Loucy (cell line): ENCODE measurements around the gene UGT1A6.

Experiments used
- H2AFZ ChIP-seq: fragments of 200-600 bp; sonication (generic); 2 replicates; pipeline ENCODE4 v1.6.0; 2016; ENCODE audit warnings: antibody characterized with exemption, mild to moderate bottlenecking, low read length, moderate library complexity
- H3F3A ChIP-seq: fragments of 200-600 bp; 2 replicates; pipeline ENCODE4 v1.6.0; 2016; ENCODE audit warnings: antibody characterized with exemption, low read depth, mild to moderate bottlenecking
- H3K27me3 ChIP-seq: fragments of 200-600 bp; sonication (generic); 2 replicates; pipeline ENCODE4 v1.6.1; 2014; ENCODE audit warnings: low read length, mild to moderate bottlenecking; ENCODE audit not compliant: insufficient read depth, poor library complexity, severe bottlenecking
- H3K36me3 ChIP-seq: fragments of 200-600 bp; sonication (generic); 2 replicates; pipeline ENCODE4 v1.6.1; 2016; ENCODE audit warnings: low read length; ENCODE audit not compliant: insufficient read depth
- H3K4me1 ChIP-seq: fragments of 200-600 bp; sonication (generic); 2 replicates; pipeline ENCODE4 v1.5.1; 2014; ENCODE audit warnings: low read length, mild to moderate bottlenecking; ENCODE audit not compliant: insufficient read depth, poor library complexity, severe bottlenecking
- H3K4me2 ChIP-seq: fragments of 200-600 bp; sonication (generic); 2 replicates; pipeline ENCODE4 v1.6.0; 2014; ENCODE audit warnings: antibody characterized with exemption, low read length, low read depth, mild to moderate bottlenecking; ENCODE audit not compliant: poor library complexity, severe bottlenecking
- H3K4me3 ChIP-seq: fragments of 200-600 bp; sonication (generic); 2 replicates; pipeline ENCODE4 v1.5.1; 2014; ENCODE audit warnings: low read length, mild to moderate bottlenecking, mixed read lengths; ENCODE audit not compliant: poor library complexity, severe bottlenecking
- H3K79me2 ChIP-seq: fragments of 200-600 bp; sonication (generic); 2 replicates; pipeline ENCODE4 v1.6.1; 2014; ENCODE audit warnings: low read length; ENCODE audit not compliant: insufficient read depth
- H3K9ac ChIP-seq: fragments of 200-600 bp; sonication (generic); 2 replicates; pipeline ENCODE4 v1.6.0; 2014; ENCODE audit warnings: mild to moderate bottlenecking, low read depth, low read length, moderate library complexity; ENCODE audit not compliant: poor library complexity, severe bottlenecking
- H3K9me2 ChIP-seq: fragments of 200-600 bp; sonication (generic); replicated peaks from 2 replicates; pipeline ENCODE4 v1.6.1; 2016; ENCODE audit warnings: low read depth, low read length, mixed read lengths
- H3K9me3 ChIP-seq: fragments of 200-600 bp; sonication (generic); 2 replicates; pipeline ENCODE4 v1.6.1; 2014; ENCODE audit warnings: mild to moderate bottlenecking, antibody characterized with exemption, low read length, low read depth; ENCODE audit not compliant: insufficient read depth
- H4K20me1 ChIP-seq: fragments of 200-600 bp; sonication (generic); 2 replicates; pipeline ENCODE4 v1.6.0; 2014; ENCODE audit warnings: antibody characterized with exemption, low read length, mild to moderate bottlenecking; ENCODE audit not compliant: insufficient read depth, poor library complexity, severe bottlenecking
- CTCF ChIP-seq: fragments of 200-600 bp; sonication (generic); conservative IDR thresholded peaks from 2 replicates; pipeline ENCODE4 v1.5.1; 2014; ENCODE audit warnings: mild to moderate bottlenecking, antibody characterized with exemption, low read length
- EZH2phosphoT487 ChIP-seq: fragments of 200-600 bp; IDR thresholded peaks from 2 replicates; pipeline ENCODE4 v1.6.1; 2018; ENCODE audit warnings: antibody characterized with exemption, mild to moderate bottlenecking, moderate library complexity, borderline replicate concordance

The UGT1A6 gene

GRCh38 chr2:233813236-233814055, 120.8 kb downstream of the UGT1A6 start:
- Histone ChIP-seq H3K4me1 (no peaks in the 10 kb centered on the region), H3K4me3 (no peak overlapping the region), H3K9me3 (no peaks in the 10 kb centered on the region), H3K79me2 (no peaks in the 10 kb centered on the region), H3K36me3 (no peaks in the 10 kb centered on the region), H2AFZ (no peak overlapping the region), H3F3A (no peaks in the 10 kb centered on the region), H3K27me3 (no peaks in the 10 kb centered on the region), H3K9me2 (no peaks in the 10 kb centered on the region), H3K4me2 (no peak overlapping the region), H3K9ac (no peak overlapping the region), H4K20me1 (no peaks in the 10 kb centered on the region)
- TF ChIP-seq EZH2phosphoT487 (no peak), CTCF (no peak)

- Histone ChIP-seq H3K4me1 (no peaks in the 10 kb centered on the region), H3K4me2 (no peak overlapping the region), H3K9me3 (no peaks in the 10 kb centered on the region), H3K79me2 (no peaks in the 10 kb centered on the region), H3K9ac (no peak overlapping the region), H4K20me1 (no peaks in the 10 kb centered on the region), H3K27me3 (no peaks in the 10 kb centered on the region), H3K4me3 (no peak overlapping the region), H3F3A (no peaks in the 10 kb centered on the region), H3K36me3 (no peaks in the 10 kb centered on the region), H2AFZ (no peak overlapping the region), H3K9me2 (no peaks in the 10 kb centered on the region)
- TF ChIP-seq EZH2phosphoT487 (no peak), CTCF (no peak)
Measured at GRCh38 chr2:233814056-233814835, 121.6 kb downstream of the UGT1A6 start.

GRCh38 chr2:233815861-233816260, 123.2 kb downstream of the UGT1A6 start:
- H3K79me2 ChIP-seq = no peaks in the 10 kb centered on the region
- no peaks in the 10 kb centered on the region for H3K27me3 ChIP-seq
- no peaks in the 10 kb centered on the region for H3K36me3 ChIP-seq
- H3F3A ChIP-seq = no peaks in the 10 kb centered on the region
- H4K20me1 ChIP-seq = no peaks in the 10 kb centered on the region
- H2AFZ ChIP-seq = no peak overlapping the region
- no peaks in the 10 kb centered on the region for H3K9me2 ChIP-seq
- no peaks in the 10 kb centered on the region for H3K4me1 ChIP-seq
- H3K9me3 ChIP-seq = no peaks in the 10 kb centered on the region
- H3K9ac ChIP-seq = no peak overlapping the region
- H3K4me2 ChIP-seq = no peak overlapping the region
- TF ChIP-seq EZH2phosphoT487 (no peak), CTCF (no peak)
- H3K4me3 ChIP-seq = no peak overlapping the region
